C4-2B (cell line): Measurements from ENCODE around the gene KANK3.

ENCODE experiments used
- CTCF ChIP-seq: fragments of 450-650 bp; conservative IDR thresholded peaks from 2 replicates; pipeline ENCODE4 v1.5.1; 2017; ENCODE audit warnings: mild to moderate bottlenecking
- ZFX ChIP-seq: fragments of 450-650 bp; IDR thresholded peaks from 2 replicates; pipeline ENCODE4 v1.6.1; 2017

- TF ChIP-seq CTCF (no peak), ZFX (no peak)
Measured at GRCh38 chr19:8321986-8322637, 20.9 kb downstream of the KANK3 start.
